IMR-90 (cell line): ENCODE results near the gene DGKB. TPM values are rescaled to one million over a fixed set of nuclear protein-coding genes. Genes with fewer than 3 reads are reported as not detected.

Experiments
- ATAC-seq: fragments of 200-7000 bp; cut with Tn5 transposase; 2 replicates; pipeline ENCODE4 v1.9.1; 2020; ENCODE audit warnings: low read depth, mild to moderate bottlenecking, moderate library complexity
- BruUV-seq: library from RNA; stranded (reverse); fragments of 400-500 nt; replicated peaks from 2 replicates; lab custom pipeline; 2021; lab: Mats Ljungman, UMichigan
- CTCF ChIA-PET: fragments of 300-600 bp; formaldehyde crosslinking; extraction: SDS; loops from one replicate; lab custom pipeline; 2021; ENCODE audit warnings: antibody characterized with exemption; lab: Yijun Ruan, JAX
- POLR2A ChIA-PET: fragments of 300-600 bp; sonication (Branson Sonifier 250); formaldehyde crosslinking; loops from one replicate; lab custom pipeline; 2022; ENCODE audit warnings: antibody characterized with exemption; ENCODE audit not compliant: unreplicated experiment; lab: Charles Lee
- DNase-seq: peaks from one replicate; pipeline ENCODE4 v3.0.0; 2013
- H2AFZ ChIP-seq: replicated peaks from 2 replicates; pipeline ENCODE3; 2013; ENCODE audit warnings: low read length, mild to moderate bottlenecking; ENCODE audit not compliant: poor library complexity
- H2AK5ac ChIP-seq: 2 replicates; pipeline ENCODE4 v1.6.1; 2013; ENCODE audit warnings: low read depth, low read length, inconsistent platforms
- H2AK9ac ChIP-seq: replicated peaks from 2 replicates; pipeline ENCODE3; 2013; ENCODE audit warnings: mild to moderate bottlenecking, low read depth, low read length, moderate library complexity; ENCODE audit not compliant: poor library complexity
- H2BK120ac ChIP-seq: 2 replicates; pipeline ENCODE4 v1.6.1; 2013; ENCODE audit warnings: low read depth, low read length, inconsistent platforms
- H2BK15ac ChIP-seq: 3 replicates; pipeline ENCODE4 v1.6.1; 2013; ENCODE audit warnings: low read depth, low read length, inconsistent platforms
- H2BK20ac ChIP-seq: 2 replicates; pipeline ENCODE4 v1.6.1; 2013; ENCODE audit warnings: low read depth, mild to moderate bottlenecking, inconsistent platforms, low read length, moderate library complexity
- H2BK5ac ChIP-seq: 2 replicates; pipeline ENCODE4 v1.6.1; 2013; ENCODE audit warnings: mild to moderate bottlenecking, low read depth, low read length, inconsistent platforms; ENCODE audit not compliant: poor library complexity, severe bottlenecking
- H3K14ac ChIP-seq: replicated peaks from 2 replicates; pipeline ENCODE4 v1.6.1; 2013; ENCODE audit warnings: low read depth, low read length, inconsistent platforms
- H3K18ac ChIP-seq: 2 replicates; pipeline ENCODE4 v1.6.1; 2013; ENCODE audit warnings: low read depth, low read length, control low read depth
- H3K23ac ChIP-seq: 2 replicates; pipeline ENCODE4 v1.6.1; 2013; ENCODE audit warnings: low read depth, low read length, inconsistent platforms
- H3K27ac ChIP-seq: 2 replicates; pipeline ENCODE4 v1.5.1; 2013; ENCODE audit warnings: mild to moderate bottlenecking, control low read depth, low read length; ENCODE audit not compliant: insufficient read depth
- H3K27me3 ChIP-seq: 2 replicates; pipeline ENCODE4 v1.6.1; 2013; ENCODE audit warnings: low read length; ENCODE audit not compliant: control insufficient read depth, insufficient read depth
- H3K36me3 ChIP-seq: 2 replicates; pipeline ENCODE4 v1.6.1; 2013; ENCODE audit warnings: low read length, mixed read lengths; ENCODE audit not compliant: control insufficient read depth, insufficient read depth
- H3K4ac ChIP-seq: 2 replicates; pipeline ENCODE4 v1.6.1; 2013; ENCODE audit warnings: low read depth, low read length, inconsistent platforms
- H3K4me1 ChIP-seq: 2 replicates; pipeline ENCODE4 v1.6.1; 2013; ENCODE audit warnings: low read length, mixed read lengths; ENCODE audit not compliant: control insufficient read depth, insufficient read depth
- H3K4me2 ChIP-seq: 2 replicates; pipeline ENCODE4 v1.6.1; 2013; ENCODE audit warnings: low read depth, mild to moderate bottlenecking, control low read depth, low read length, moderate library complexity
- H3K4me3 ChIP-seq: 2 replicates; pipeline ENCODE4 v1.5.1; 2013; ENCODE audit warnings: low read depth, mild to moderate bottlenecking, control low read depth, low read length, moderate library complexity; ENCODE audit not compliant: insufficient read depth
- H3K56ac ChIP-seq: 2 replicates; pipeline ENCODE4 v1.6.1; 2013; ENCODE audit warnings: low read length, inconsistent platforms; ENCODE audit not compliant: insufficient read depth; ENCODE audit errors: extremely low read depth
- H3K79me1 ChIP-seq, 2 experiments: 2 replicates each; pipeline ENCODE4 v1.6.1; 2013; ENCODE audit warnings: low read length in 2 of 2, inconsistent platforms in 1 of 2, low read depth in 1 of 2
- H3K9ac ChIP-seq: 2 replicates; pipeline ENCODE4 v1.6.1; 2013; ENCODE audit warnings: low read depth, low read length, control low read depth
- H3K9me1 ChIP-seq: 2 replicates; pipeline ENCODE4 v1.6.1; 2013; ENCODE audit warnings: low read length, inconsistent platforms; ENCODE audit not compliant: insufficient read depth
- H3K9me3 ChIP-seq: 2 replicates; pipeline ENCODE4 v1.6.1; 2013; ENCODE audit warnings: low read length; ENCODE audit not compliant: control insufficient read depth, insufficient read depth
- H4K20me1 ChIP-seq: 2 replicates; pipeline ENCODE4 v1.6.1; 2013; ENCODE audit warnings: low read length, inconsistent platforms; ENCODE audit not compliant: insufficient read depth
- H4K5ac ChIP-seq: 2 replicates; pipeline ENCODE4 v1.6.1; 2013; ENCODE audit warnings: mild to moderate bottlenecking, low read depth, low read length, control low read depth
- H4K8ac ChIP-seq, 2 experiments: 2 replicates each; pipeline ENCODE4 v1.6.1; 2013; ENCODE audit warnings: low read depth in 2 of 2, low read length in 2 of 2, control low read depth in 1 of 2, inconsistent platforms in 1 of 2
- H4K91ac ChIP-seq: 2 replicates; pipeline ENCODE4 v1.6.1; 2013; ENCODE audit warnings: low read depth, low read length, inconsistent platforms; ENCODE audit not compliant: insufficient read depth
- MAFK ChIP-seq: IDR thresholded peaks from 2 replicates; pipeline ENCODE4 v1.6.1; 2012; ENCODE audit warnings: low read depth, low read length, improper control_type of control experiment
- MAZ ChIP-seq: IDR thresholded peaks from 2 replicates; pipeline ENCODE4 v1.6.1; 2012; ENCODE audit warnings: low read depth, mild to moderate bottlenecking, low read length, improper control_type of control experiment, moderate library complexity, borderline replicate concordance
- MXI1 ChIP-seq: IDR thresholded peaks from 2 replicates; pipeline ENCODE4 v1.6.1; 2012; ENCODE audit warnings: low read depth, mild to moderate bottlenecking, low read length, moderate library complexity, borderline replicate concordance
- POLR2A ChIP-seq: IDR thresholded peaks from 2 replicates; pipeline ENCODE4 v1.6.1; 2012; ENCODE audit warnings: mild to moderate bottlenecking, low read depth, low read length
- RAD21 ChIP-seq: IDR thresholded peaks from 2 replicates; pipeline ENCODE4 v1.6.1; 2012; ENCODE audit warnings: low read length, improper control_type of control experiment
- RFX5 ChIP-seq: IDR thresholded peaks from 2 replicates; pipeline ENCODE4 v1.8.0; 2012; ENCODE audit warnings: low read depth, mild to moderate bottlenecking, low read length, moderate library complexity
- WGBS, 2 experiments: methylation state at CpG; one replicate each; pipeline versions ENCODE4 v1.1.5 to v1.1.7; 2013; ENCODE audit warnings: missing lambda C conversion rate in 2 of 2; ENCODE audit not compliant: insufficient read length in 1 of 2; ENCODE audit errors: extremely low coverage in 2 of 2; 5-methylcytosine and 5-hydroxymethylcytosine counted together
- dilution Hi-C: fragments of 300-500 bp; cut with HindIII; formaldehyde crosslinking; loops from one replicate; pipeline ENCODE4 v1.14.3; 2018; ENCODE audit warnings: low sequenced_read_pairs; ENCODE audit not compliant: unreplicated experiment
- in situ Hi-C: fragments of 300-500 bp; cut with MboI; formaldehyde crosslinking; loops from 3 replicates; pipeline ENCODE4 v1.14.3; 2019; ENCODE audit warnings: low sequenced_read_pairs, inconsistent platforms, mixed read lengths
- intact Hi-C: fragments of 100-400 bp; cut with micrococcal nuclease; formaldehyde crosslinking; loops from 2 replicates; pipeline ENCODE4 v1.10.0; 2022
- polyA plus RNA-seq, 3 experiments: library from polyadenylated mRNA; depleted of rRNA; stranded (reverse); fragments of >200 nt; gene quantifications; 2 replicates each; pipeline ENCODE4 v1.2.3, GENCODE V29; 2012; ENCODE audit warnings: low replicate concordance in 1 of 3
- total RNA-seq: library from RNA; depleted of rRNA; stranded (reverse); fragments of >200 nt; gene quantifications from 2 replicates; pipeline ENCODE4 v1.2.3, GENCODE V29; 2012
- TF ChIP-seq, protein P1 (sequence below): fragments of 150-350 bp; IDR thresholded peaks from 2 replicates; pipeline ENCODE4 v1.6.1; 2017; ENCODE audit warnings: mild to moderate bottlenecking, antibody characterized with exemption, low read length, low read depth
- TF ChIP-seq, protein P2 (sequence below): conservative IDR thresholded peaks from 2 replicates; pipeline ENCODE4 v1.5.1; 2012; ENCODE audit warnings: mild to moderate bottlenecking, low read depth, low read length, improper control_type of control experiment
- TF ChIP-seq, protein P3 (sequence below): fragments of 150-350 bp; IDR thresholded peaks from 2 replicates; pipeline ENCODE4 v1.6.1; 2016; ENCODE audit warnings: low read depth, mild to moderate bottlenecking, low read length, moderate library complexity, borderline replicate concordance

Gene DGKB
- total and polyA plus RNA-seq, 2 of the 4 experiments (the other 2 are of a cell fraction): not detected

DNA sequence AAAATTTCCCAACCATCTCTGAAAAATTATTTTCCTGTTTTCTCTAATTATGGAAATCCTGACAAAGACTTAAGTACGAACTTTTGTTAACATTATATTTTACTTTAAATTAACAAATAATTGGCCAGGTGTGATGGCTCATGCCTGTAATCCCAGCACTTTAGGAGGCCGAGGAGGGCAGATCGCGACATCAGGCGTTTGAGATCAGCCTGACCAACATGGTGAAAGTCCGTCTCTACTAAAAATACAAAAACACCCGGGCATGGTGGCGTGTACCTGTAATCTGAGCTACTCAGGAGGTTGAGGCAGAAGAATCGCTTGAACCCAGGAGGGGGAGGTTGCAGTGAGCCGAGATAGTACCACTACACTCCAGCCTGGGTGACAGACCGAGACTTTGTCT lies 32.2 kb downstream of the DGKB start:
- H2AK5ac ChIP-seq: no peak overlapping the region
- H3K56ac ChIP-seq: no peak overlapping the region
- no peaks in the 10 kb centered on the region for H3K79me1 ChIP-seq
- POLR2A ChIA-PET: no interaction called here
- H3K36me3 ChIP-seq: no peaks in the 10 kb centered on the region
- BruUV-seq: no TSS peak
- no peak overlapping the region for H3K14ac ChIP-seq
- WGBS, 2 experiments: no CpG with 5 or more reads among the region's 11 CpGs
- no peak overlapping the region for H3K4me3 ChIP-seq
- DNase-seq (no peak), ATAC-seq (no peak)
- intact Hi-C loops: no loop called here
- in situ Hi-C loops: no loop called here
- H2BK20ac ChIP-seq: no peak overlapping the region
- no peak overlapping the region for H3K18ac ChIP-seq
- H3K9me3 ChIP-seq: no peaks in the 10 kb centered on the region; the same call in 1 of the 2 replicates
- no peak overlapping the region for H4K8ac ChIP-seq
- H3K4ac ChIP-seq: no peak overlapping the region
- no peak overlapping the region for H2BK5ac ChIP-seq
- H3K27me3 ChIP-seq: no peaks in the 10 kb centered on the region
- no peak overlapping the region for H2BK15ac ChIP-seq
- H2AK9ac ChIP-seq: no peak overlapping the region
- H3K23ac ChIP-seq: no peak overlapping the region
- no peak overlapping the region for H2AFZ ChIP-seq
- no peak overlapping the region for H4K91ac ChIP-seq
- no peak overlapping the region for H3K27ac ChIP-seq
- CTCF ChIA-PET: no interaction called here
- no peak overlapping the region for H2BK120ac ChIP-seq
- no peaks in the 10 kb centered on the region for H3K9me1 ChIP-seq
- no peak overlapping the region for H3K9ac ChIP-seq
- H4K20me1 ChIP-seq: no peaks in the 10 kb centered on the region
- no peaks in the 10 kb centered on the region for H3K4me1 ChIP-seq
- no peak overlapping the region for H3K4me2 ChIP-seq
- dilution Hi-C loops: no loop called here
- no peak for TF ChIP-seq RAD21
- no peak for TF ChIP-seq MAFK
- TF ChIP-seq POLR2A: no peak
- no peak for TF ChIP-seq MAZ
- TF ChIP-seq, protein P1, sequence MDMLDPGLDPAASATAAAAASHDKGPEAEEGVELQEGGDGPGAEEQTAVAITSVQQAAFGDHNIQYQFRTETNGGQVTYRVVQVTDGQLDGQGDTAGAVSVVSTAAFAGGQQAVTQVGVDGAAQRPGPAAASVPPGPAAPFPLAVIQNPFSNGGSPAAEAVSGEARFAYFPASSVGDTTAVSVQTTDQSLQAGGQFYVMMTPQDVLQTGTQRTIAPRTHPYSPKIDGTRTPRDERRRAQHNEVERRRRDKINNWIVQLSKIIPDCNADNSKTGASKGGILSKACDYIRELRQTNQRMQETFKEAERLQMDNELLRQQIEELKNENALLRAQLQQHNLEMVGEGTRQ: no peak
- TF ChIP-seq, protein P2, sequence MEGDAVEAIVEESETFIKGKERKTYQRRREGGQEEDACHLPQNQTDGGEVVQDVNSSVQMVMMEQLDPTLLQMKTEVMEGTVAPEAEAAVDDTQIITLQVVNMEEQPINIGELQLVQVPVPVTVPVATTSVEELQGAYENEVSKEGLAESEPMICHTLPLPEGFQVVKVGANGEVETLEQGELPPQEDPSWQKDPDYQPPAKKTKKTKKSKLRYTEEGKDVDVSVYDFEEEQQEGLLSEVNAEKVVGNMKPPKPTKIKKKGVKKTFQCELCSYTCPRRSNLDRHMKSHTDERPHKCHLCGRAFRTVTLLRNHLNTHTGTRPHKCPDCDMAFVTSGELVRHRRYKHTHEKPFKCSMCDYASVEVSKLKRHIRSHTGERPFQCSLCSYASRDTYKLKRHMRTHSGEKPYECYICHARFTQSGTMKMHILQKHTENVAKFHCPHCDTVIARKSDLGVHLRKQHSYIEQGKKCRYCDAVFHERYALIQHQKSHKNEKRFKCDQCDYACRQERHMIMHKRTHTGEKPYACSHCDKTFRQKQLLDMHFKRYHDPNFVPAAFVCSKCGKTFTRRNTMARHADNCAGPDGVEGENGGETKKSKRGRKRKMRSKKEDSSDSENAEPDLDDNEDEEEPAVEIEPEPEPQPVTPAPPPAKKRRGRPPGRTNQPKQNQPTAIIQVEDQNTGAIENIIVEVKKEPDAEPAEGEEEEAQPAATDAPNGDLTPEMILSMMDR: no peak
- no peak for TF ChIP-seq RFX5
- TF ChIP-seq, protein P3, sequence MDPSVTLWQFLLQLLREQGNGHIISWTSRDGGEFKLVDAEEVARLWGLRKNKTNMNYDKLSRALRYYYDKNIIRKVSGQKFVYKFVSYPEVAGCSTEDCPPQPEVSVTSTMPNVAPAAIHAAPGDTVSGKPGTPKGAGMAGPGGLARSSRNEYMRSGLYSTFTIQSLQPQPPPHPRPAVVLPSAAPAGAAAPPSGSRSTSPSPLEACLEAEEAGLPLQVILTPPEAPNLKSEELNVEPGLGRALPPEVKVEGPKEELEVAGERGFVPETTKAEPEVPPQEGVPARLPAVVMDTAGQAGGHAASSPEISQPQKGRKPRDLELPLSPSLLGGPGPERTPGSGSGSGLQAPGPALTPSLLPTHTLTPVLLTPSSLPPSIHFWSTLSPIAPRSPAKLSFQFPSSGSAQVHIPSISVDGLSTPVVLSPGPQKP: no peak
- TF ChIP-seq MXI1: no peak
- no peak overlapping the region for H4K5ac ChIP-seq
